Vagina (tissue), 2 donors: Measurements from ENCODE around the gene DPY19L1. TPM values are rescaled to one million over a fixed set of nuclear protein-coding genes. Genes with fewer than 3 reads are reported as not detected.
"Not testable (repeated sequence)": the region's sequence is repeated elsewhere in the genome, so short reads cannot be mapped to it uniquely, and the experiment has no call there.

Source experiments
- DNase-seq, 2 donors: peaks; one replicate each; pipeline ENCODE4 v3.0.0-alpha.2; 2017; ENCODE audit errors: extremely low spot score in 2 of 2
- H3K27ac ChIP-seq: fragments of 200-600 bp; sonication (generic); one replicate; pipeline ENCODE4 v1.5.1; 2019
- H3K27me3 ChIP-seq: fragments of 200-600 bp; sonication (generic); one replicate; pipeline ENCODE4 v1.5.1; 2019
- H3K36me3 ChIP-seq, 2 donors: fragments of 200-600 bp; sonication (generic); one replicate each; pipeline ENCODE4 v1.5.1; 2017 to 2019
- H3K4me1 ChIP-seq: fragments of 200-600 bp; sonication (generic); one replicate; pipeline ENCODE4 v1.5.1; 2019
- H3K4me3 ChIP-seq, 2 donors: fragments of 200-600 bp; sonication (generic); 1 replicate in 1 of 2; 2 replicates in 1 of 2; pipeline ENCODE4 v1.5.1; 2016 to 2019
- H3K9me3 ChIP-seq: fragments of 200-600 bp; sonication (generic); one replicate; pipeline ENCODE4 v1.5.1; 2019
- CTCF ChIP-seq, 3 experiments: fragments of 450-650 bp in 2 of 3; fragments of 200-600 bp in 1 of 3; sonication (generic) in 1 of 3; IDR thresholded peaks; one replicate each; pipeline ENCODE4 v1.5.1; 2017 to 2019; ENCODE audit warnings: antibody characterized with exemption in 3 of 3, mild to moderate bottlenecking in 2 of 3, moderate library complexity in 2 of 3
- POLR2A ChIP-seq, 2 donors: fragments of 450-650 bp; IDR thresholded peaks; one replicate each; pipeline ENCODE4 v1.6.1; 2017; ENCODE audit warnings: antibody characterized with exemption in 2 of 2, mild to moderate bottlenecking in 2 of 2, moderate library complexity in 2 of 2
- POLR2AphosphoS5 ChIP-seq, 2 donors: sonication (generic); formaldehyde crosslinking; IDR thresholded peaks; one replicate each; pipeline ENCODE4 v1.9.0; 2017; ENCODE audit warnings: antibody characterized with exemption in 2 of 2, mild to moderate bottlenecking in 2 of 2, low read depth in 1 of 2; ENCODE audit not compliant: insufficient read depth in 1 of 2
- intact Hi-C: fragments of 100-400 bp; cut with DNase I; formaldehyde crosslinking; loops from one replicate; pipeline ENCODE4 v1.15.1; 2023
- total RNA-seq: library from RNA; depleted of rRNA; stranded (reverse); fragments of >200 nt; gene quantifications from one replicate; pipeline ENCODE4 v1.2.3, GENCODE V29; 2016

DPY19L1 gene
- total RNA-seq, 1 donor from 2014 or later = 11.3 TPM

GRCh38 chr7:34946486-34946885 is 90.8 kb downstream of the DPY19L1 start:
- Histone ChIP-seq H3K9me3 (no peaks in the 10 kb centered on the region), H3K27me3 (no peaks in the 10 kb centered on the region), H3K36me3 (no peaks in the 10 kb centered on the region), H3K27ac (no peak overlapping the region), H3K4me3 (no peak overlapping the region), H3K4me1 (no peaks in the 10 kb centered on the region)
- TF ChIP-seq POLR2AphosphoS5 (IDR thresholded peaks at IDR 0.05; ENCODE audit: insufficient read depth in 1 of 2, low read depth in 1 of 2) = no peak
- TF ChIP-seq CTCF (IDR thresholded peaks at IDR 0.05) = no peak
- no peak for TF ChIP-seq POLR2A (IDR thresholded peaks at IDR 0.05)
- no peak for DNase-seq
- intact Hi-C loops = no loop called here

- H3K9me3 ChIP-seq, H3K27me3 ChIP-seq, DNase-seq, H3K36me3 ChIP-seq, intact Hi-C loops, H3K27ac ChIP-seq, H3K4me1 ChIP-seq, H3K4me3 ChIP-seq: not testable (repeated sequence)
Observed at GRCh38 chr7:34945894-34946477, 91.3 kb downstream of the DPY19L1 start.

GRCh38 chr7:34939175-34939574 is 98.1 kb downstream of the DPY19L1 start:
- TF ChIP-seq POLR2A (IDR thresholded peaks at IDR 0.05) (no peak), CTCF (IDR thresholded peaks at IDR 0.05) (no peak), POLR2AphosphoS5 (IDR thresholded peaks at IDR 0.05; ENCODE audit: insufficient read depth in 1 of 2, low read depth in 1 of 2) (no peak)
- Histone ChIP-seq H3K4me1 (no peaks in the 10 kb centered on the region), H3K27me3 (no peaks in the 10 kb centered on the region), H3K36me3 (peaks cover 0 to 5% of the 10 kb centered on the region in 2 donors), H3K9me3 (no peaks in the 10 kb centered on the region), H3K27ac (no peak overlapping the region), H3K4me3 (no peak overlapping the region)
- intact Hi-C loops = no loop called here
- DNase-seq = no peak

GRCh38 chr7:34935735-34936165 is 101.5 kb downstream of the DPY19L1 start:
- DNase-seq, H3K9me3 ChIP-seq, H3K27me3 ChIP-seq, H3K36me3 ChIP-seq, H3K4me1 ChIP-seq, H3K4me3 ChIP-seq, intact Hi-C loops, H3K27ac ChIP-seq: not testable (repeated sequence)

- DNase-seq = no peak
- TF ChIP-seq CTCF (IDR thresholded peaks at IDR 0.05) = no peak
- no peak for TF ChIP-seq POLR2AphosphoS5 (IDR thresholded peaks at IDR 0.05; ENCODE audit: insufficient read depth in 1 of 2, low read depth in 1 of 2)
- no peak for TF ChIP-seq POLR2A (IDR thresholded peaks at IDR 0.05)
- Histone ChIP-seq H3K4me3 (no peak overlapping the region), H3K27ac (no peak overlapping the region), H3K27me3 (no peaks in the 10 kb centered on the region), H3K9me3 (no peaks in the 10 kb centered on the region), H3K4me1 (no peaks in the 10 kb centered on the region), H3K36me3 (no peaks in the 10 kb centered on the region)
- intact Hi-C loops = no loop called here
Observed at GRCh38 chr7:34931739-34932138, 105.5 kb downstream of the DPY19L1 start.

GRCh38 chr7:34929783-34930182 is 107.5 kb downstream of the DPY19L1 start:
- H3K4me3 ChIP-seq, H3K36me3 ChIP-seq, intact Hi-C loops, H3K9me3 ChIP-seq, DNase-seq, H3K27ac ChIP-seq, H3K27me3 ChIP-seq, H3K4me1 ChIP-seq: not testable (repeated sequence)

- H3K36me3 ChIP-seq = no peaks in the 10 kb centered on the region
- no peak overlapping the region for H3K27ac ChIP-seq
- DNase-seq = no peak
- TF ChIP-seq POLR2A (IDR thresholded peaks at IDR 0.05) (no peak), CTCF (IDR thresholded peaks at IDR 0.05) (no peak), POLR2AphosphoS5 (IDR thresholded peaks at IDR 0.05; ENCODE audit: insufficient read depth in 1 of 2, low read depth in 1 of 2) (no peak)
- H3K27me3 ChIP-seq = no peaks in the 10 kb centered on the region
- H3K4me3 ChIP-seq = no peak overlapping the region
- no peaks in the 10 kb centered on the region for H3K4me1 ChIP-seq
- intact Hi-C loops = no loop called here
- H3K9me3 ChIP-seq = no peaks in the 10 kb centered on the region
Observed at GRCh38 chr7:34928560-34928959, 108.7 kb downstream of the DPY19L1 start.
